Posterior cingulate gyrus (tissue), 11 donors: ENCODE results near the gene UPK3A.
"Not testable (repeated sequence)": the region's sequence is repeated elsewhere in the genome, so short reads cannot be mapped to it uniquely, and the experiment has no call there.

Experiments used
- DNase-seq, 10 donors: peaks; one replicate each; pipeline versions ENCODE4 v3.0.0 to v3.0.0-alpha.2; 2020 to 2021; ENCODE audit warnings: mixed read lengths in 3 of 10
- intact Hi-C: fragments of 100-400 bp; cut with DNase I; formaldehyde crosslinking; loops from one replicate; pipeline ENCODE4 v1.15.1; 2023

Gene UPK3A

DNA sequence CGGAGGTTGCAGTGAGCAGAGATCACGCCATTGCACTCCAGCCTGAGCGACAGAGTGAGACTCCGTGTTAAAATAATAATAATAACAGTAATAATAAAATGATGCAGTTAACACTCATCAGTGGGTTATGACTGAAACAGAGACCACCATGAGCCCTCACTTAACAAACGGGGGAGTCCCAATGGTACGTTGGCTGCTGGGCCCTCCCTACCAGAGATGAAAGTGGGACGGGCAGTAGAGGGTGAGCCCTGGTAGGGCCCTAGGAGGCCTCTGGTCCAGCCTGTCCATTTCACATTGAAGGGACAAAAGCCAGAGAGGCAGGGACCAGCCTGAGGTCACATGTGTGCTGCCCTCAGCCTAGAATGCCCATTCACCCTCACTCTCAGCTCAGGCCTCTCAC, 30.4 kb upstream of the UPK3A start:
- intact Hi-C loops, result no loop called here
- DNase-seq, result no peak

DNA sequence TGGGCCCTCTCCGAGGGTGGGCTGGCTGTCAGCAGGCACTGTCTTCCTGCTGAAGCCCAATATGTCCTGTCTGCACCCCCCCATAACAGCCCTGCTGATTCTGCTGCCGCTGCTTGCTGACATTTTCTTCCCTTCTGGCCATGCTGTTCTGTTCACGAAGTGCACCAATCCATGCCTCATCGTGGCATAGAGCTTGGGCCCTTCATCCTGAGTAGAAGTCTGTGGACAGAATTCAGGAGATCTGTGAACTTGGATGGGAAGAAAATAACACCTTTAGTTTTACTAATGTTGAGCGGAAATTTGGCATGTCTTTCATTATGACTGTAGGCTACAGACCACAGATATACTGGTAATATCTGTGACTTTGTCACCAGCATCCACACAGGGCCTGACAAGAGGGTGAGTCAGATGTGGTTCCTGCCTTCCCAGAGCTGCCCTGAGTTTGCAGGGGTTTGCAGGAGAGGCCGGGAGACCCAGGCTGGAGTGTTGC, 29.9 kb upstream of the UPK3A start:
- intact Hi-C loops, result no loop called here
- DNase-seq, result no peak

DNA sequence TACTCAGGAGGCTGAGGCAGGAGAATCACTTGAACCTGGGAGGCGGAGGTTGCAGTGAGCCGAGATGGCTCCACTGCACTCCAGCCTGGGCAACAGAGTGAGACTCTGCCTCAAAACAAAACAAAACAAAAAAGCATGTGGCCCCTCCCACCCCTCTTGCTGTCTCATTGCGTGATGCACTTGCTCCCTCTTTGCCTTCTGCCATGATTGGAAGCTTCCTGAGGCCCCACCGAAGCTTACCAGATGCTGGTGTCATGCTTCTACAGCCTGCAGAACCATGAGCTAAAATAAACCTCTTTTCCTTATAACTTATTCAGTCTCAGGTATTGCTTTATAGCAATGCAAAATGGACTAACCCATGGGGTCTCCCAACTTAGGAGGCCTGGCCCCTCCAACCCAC, 26.8 kb upstream of the UPK3A start:
- DNase-seq, intact Hi-C loops: not testable (repeated sequence)

DNA sequence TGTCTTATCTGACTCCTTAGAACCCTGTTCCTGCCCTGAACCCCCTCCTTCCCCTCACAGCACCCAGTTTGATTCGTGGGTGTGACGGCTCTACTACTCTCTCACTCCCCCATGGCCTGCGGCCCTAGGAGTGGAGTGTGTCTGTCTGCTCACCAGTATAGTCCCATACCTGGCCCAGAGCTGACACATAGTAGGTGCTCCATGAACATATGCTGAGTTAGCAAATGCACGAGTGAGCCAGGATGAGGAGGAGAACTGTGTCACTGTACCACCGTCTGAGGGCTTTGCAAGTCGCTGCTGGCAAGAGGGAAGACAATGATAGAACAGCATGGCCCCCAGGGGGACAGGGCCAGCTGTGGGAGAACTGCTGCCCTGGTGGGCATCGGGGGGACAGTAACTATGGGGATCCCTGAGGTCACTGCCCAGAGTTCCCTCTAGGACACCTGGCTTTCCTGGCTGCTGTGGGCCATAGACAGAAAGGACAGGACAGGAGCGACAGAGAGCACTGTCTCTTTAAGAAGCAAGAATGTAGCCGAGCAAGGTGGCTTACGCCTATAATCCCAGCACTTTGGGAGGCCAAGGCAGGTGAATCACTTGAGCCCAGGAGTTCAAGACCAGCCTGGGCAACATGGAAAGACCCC, 24.9 kb upstream of the UPK3A start:
- intact Hi-C loops, result loop anchor here (10.0 kb wide), 2 partner anchors 95 to 155 kb away; partner anchors contain the start of gene NUP50
- DNase-seq, result no peak

DNA sequence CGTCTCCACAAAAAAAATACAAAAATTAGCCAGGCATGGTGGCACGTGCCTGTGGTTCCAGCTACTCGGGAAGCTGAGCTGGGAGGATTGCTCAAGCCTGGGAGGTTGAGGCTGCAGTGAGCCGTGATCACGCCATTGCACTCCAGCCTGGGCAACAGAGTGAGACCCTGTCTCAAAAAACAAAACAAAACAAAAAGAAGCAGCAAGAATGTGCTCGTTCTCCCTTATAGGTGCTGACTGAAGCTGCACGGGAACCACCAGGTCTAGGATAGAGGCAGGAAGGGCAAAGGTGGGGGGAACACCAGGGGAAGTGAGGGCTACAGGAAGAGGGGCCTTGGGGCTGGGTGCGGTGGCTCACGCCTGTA, 24.4 kb upstream of the UPK3A start:
- intact Hi-C loops, result loop anchor here (10.0 kb wide), 2 partner anchors 96 to 156 kb away; partner anchors contain the start of gene NUP50
- DNase-seq, result peak in 1 of 10 donors; percentile 42

DNA sequence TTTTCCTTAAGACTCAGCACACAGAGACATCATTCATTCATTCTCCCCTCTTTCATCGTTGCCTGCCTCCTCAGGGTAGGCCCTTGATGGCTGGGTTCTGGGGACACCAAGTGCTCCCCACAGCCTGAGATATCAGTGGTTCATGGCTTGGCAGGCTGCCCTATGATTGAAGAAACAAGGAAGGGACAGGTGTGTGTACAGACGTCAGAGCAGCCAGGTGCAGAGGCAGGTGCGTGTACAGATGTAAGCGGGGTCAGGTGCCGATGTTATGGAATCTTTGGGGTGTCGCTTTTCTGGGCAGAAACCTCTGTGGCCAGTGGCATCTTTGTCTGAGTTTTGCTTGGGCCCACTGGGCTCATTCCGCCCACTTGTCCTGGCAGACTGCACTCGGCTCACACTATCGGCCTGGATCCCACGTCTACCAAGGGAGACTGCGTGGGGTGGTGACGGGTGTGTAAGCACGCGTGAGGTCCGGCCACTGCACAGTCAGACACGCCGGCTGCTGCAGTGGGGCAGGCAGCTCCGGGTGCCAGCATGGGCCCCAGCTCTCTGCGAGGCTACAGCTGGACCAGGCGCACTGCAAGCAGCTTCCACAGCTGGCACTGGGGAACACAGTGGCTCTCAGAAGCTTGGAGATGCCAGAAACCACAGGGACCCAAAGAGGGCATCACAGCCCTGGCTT, 23.2 kb upstream of the UPK3A start:
- intact Hi-C loops, result loop anchor here (10.0 kb wide), 2 partner anchors 97 to 157 kb away; partner anchors contain the start of gene NUP50
- peak in 2 of 10 donors; percentile 86 to 90 for DNase-seq

DNA sequence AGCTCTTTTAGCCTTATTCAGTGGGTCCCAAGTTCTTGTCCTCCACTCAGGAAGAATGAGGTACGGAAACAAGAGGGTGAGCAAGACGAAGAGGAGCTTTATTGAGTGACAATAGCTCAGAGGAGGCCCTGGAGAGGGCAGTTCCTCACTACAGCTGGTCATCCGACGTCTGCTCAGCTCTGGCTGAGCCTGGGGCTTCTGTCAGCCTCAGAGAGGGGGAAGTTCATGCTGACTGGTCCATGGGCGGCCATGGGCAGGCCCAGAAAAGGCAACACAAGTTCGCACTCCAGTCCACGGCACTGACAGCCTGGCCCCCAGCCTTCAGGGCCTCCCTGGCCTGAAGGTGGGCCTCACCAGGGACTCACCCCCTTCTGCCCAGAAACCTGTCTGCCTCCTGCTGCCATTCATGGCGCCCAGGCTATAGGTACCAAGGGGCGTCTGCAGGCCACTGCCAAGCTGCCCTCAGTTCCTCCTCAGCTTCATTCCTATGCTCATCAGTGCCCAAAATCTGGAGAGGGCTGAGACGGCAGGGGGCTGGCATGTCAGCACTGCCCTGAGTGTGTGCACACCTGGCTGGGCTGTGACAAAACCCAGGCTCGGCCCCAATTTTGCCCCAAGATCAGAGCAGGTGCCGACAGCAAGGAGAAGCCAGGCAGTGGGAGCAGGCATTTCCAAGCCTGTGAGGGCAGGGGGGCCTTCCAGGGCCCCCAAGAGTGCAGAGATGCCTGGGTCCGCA, 22.4 kb upstream of the UPK3A start:
- intact Hi-C loops, result loop anchor here (10.0 kb wide), 2 partner anchors 98 to 158 kb away; partner anchors contain the start of gene NUP50
- no peak for DNase-seq

DNA sequence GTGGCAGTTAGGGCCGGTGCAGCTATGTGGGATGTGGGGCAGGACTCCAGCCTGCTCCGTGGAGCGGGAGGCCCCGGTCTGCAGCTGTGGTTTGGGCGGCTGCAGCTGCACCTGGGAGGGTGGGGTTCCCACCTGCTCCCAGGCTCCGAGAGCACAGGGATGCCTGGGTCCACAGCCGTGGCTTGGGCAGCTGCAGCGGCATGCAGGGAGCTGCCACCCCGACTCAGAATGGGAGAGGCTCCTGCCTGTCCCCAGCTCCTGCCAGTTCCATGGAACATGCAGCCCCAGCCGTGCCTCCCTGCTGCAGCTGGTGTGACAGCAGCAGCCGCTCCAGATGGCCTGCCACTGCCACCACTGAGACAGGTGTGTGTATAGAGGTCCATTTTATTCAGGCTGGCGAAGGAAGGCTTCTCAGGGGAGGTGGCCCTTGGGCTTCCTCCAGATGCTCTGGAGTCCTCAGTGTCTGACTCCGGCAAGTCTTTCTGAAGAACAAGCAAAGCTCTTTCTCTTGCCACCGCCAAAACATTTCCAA, 21.8 kb upstream of the UPK3A start:
- intact Hi-C loops, result loop anchor here (10.0 kb wide), 2 partner anchors 98 to 158 kb away; partner anchors contain the start of gene NUP50
- peak in 1 of 10 donors; percentile 83 for DNase-seq

DNA sequence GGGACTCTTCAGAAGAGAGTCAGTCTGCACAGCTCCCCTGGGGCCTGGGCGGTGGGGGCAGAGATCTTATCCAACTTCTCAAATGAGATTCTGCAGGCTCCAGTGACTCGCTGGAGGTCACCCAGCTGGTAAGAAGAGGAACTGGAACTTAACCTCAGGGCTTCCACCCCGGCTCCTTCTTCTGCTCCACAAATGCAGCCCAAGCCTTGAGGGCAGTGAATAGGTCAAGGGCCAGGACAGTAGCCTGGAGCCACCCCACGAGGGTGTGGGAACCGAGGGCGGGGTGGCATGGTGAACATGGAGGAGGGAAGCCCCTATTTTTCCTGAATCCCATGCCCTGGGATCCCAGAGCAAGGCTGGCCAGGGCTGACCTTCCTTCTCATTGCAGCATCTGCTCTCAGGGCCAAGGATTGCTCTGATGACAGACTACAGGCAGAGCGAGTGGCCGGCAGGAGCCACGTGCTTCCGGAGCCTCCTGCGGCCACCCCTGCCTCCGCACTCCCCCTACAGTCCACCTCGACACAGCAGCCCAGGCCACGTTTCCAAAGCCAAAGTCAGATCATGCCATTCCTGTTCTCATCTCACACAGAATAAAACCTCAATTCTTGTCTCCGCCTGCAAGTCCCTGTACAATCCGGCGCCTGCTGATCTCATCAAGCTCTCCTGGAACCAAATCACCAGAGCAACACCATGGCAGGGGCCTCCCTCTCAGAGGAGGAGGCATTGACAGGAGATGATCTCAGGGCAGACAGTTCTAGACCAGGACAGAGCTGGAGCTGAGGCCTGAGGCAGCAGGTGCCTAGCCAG, 21.1 kb upstream of the UPK3A start:
- DNase-seq, result peak in 9 of 10 donors; percentile 52 to 95 (median 64)
- intact Hi-C loops, result loop anchor here (10.0 kb wide), 2 partner anchors 99 to 159 kb away; partner anchors contain the start of gene NUP50

DNA sequence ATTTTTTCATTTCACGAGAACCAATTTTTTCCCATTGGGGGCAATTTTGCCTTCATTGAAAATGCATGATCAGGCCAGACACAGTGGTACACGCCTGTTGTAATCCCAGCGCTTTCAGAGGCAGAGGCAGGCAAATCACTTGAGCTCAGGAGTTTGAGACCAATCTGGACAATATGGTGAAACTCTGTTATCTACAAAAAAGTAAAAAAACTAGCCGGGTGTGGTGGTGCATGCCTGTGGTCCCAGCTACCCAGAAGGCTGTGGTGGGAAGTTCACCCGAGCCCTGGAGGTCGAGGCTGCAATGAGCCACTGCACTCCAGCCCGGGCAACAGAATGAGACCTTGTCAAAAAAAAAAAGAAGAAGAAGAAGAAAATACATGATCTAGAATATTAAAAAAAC, 19.2 kb upstream of the UPK3A start:
- DNase-seq, result no peak
- intact Hi-C loops, result loop anchor here (5.0 to 10.0 kb wide), 3 partner anchors 42 to 161 kb away; partner anchors contain the start of genes FAM118A and NUP50

DNA sequence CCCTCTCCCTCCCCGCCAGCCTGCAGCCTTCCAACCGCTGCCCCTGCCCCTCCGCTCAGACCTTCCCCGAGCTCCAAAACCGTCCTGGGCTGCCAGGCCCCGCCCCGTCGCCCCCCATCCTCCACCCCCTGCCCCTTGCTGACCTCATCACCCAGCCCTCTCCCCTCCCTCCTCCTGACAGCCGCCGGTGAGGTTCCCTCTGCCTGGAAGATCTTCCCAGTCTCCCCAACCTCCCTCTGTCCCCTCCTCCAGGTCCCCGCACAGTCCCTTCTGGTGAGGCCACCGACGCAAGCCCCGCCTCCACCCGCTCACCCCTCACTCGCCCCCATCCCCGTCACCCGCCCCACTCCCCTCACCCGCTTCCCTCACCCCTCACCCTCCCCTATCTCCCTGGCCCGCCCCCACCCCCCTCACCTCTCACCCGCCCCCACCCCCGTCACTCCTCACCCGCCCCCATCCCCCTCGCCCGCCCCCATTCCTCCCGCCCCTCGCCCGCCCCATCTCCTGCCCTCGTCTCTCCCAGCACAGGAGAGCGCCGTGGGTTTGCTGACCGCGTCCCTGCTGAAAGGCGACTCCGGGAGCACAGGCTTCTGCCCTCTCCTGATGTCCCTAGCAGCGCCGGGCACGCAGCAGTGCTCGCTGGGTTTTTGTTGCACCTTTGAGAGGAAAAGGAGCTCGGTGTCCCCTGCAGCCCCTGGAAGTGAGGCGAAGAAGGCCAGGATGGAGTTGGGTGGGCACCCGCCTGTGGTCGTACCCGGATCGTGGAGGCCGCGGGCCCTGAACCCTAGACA, 16.4 kb upstream of the UPK3A start:
- peak in 2 of 10 donors; percentile 28 to 74 for DNase-seq
- intact Hi-C loops, result loop anchor here (5.0 to 10.0 kb wide), 3 partner anchors 39 to 164 kb away; partner anchors contain the start of genes FAM118A and NUP50

DNA sequence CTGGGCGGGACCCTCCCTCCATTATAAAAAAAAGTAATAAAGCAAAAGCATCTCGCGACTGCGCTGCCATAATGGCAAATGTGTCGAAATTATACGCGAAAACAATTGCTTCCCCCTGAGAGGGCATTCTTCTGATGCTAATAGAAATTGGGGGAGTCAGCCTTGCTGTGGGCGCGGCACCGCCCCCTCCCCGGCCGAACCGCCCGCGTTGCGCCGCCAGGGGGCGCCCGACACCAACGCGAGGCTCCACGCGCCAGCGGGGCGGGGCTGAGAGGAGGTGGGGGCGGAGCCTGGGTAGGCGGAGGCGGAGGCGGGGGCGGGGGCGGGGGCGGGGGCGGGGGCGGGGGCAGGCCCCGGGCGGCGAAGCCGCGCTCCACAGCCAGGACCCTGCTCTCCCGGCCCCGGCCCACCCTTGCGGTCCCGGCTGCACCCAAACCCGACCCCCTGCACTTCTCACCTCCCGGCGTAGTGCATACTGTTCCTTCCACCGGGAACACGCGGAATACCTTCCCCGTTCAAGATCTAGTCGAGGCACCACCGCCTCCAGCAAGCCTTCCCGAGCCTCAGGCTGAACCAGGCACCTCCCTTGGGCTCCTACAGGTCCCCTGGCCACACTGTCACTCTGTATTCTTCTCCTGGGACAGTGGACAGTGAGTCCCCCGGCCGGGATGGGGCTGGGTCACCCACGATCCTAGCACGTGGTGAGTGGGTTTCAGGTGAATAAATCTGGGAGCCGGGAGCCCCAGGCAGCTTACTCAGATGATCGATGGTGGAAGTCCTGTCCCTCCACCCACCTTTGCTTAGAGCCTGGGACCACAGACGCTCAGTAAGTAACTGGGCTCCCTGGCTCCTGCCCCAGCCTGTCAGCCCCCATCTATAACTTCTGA, 15.5 kb upstream of the UPK3A start:
- DNase-seq, result peak; percentile 64 to 97 (median 82)
- intact Hi-C loops, result loop anchor here (1.0 to 10.0 kb wide), 5 partner anchors 38 to 284 kb away; partner anchors contain the start of genes FAM118A and NUP50

DNA sequence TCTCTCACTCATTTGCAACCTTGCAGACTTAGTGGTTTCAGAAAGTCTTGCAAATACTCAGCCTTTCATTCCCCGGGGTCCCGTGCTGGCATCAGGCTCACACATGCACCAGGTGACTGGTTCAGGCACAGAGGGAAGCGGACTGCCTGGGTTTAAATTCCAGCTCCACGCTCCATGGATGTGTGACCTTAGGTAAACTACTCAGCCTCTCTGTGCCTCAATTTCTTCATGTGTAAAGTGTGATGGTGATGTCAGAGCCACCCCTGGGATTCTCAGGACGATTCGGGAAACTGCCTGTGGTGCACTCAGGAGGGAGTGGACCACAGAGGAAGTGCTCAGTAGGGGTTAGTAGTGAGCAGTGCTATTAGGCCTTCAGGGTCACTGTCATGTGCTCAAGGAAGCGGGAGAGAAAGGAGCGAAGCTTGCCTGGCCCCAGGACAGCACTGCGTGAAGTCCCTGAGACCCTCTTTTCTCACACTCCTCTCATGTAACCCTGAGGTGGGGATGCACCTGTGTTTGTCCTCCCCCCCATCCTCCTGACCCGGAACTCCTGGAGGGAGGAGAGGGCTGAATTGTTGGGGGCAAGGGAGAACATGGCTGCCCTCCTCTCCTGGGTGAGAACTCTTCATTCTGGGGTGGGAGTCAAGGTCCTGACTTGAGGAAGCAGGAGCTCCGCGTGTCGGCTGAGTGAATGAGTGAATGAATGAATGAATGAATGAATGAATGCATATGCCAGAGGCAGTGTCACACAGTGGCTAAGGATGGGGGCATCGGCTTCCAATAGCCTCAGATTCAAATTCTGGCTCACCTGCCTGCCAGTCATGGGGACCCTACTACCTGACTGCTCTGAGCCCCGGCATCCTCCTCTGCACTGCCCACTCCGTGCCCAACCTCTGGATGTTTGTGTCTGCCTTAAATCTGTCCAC, 14.4 kb upstream of the UPK3A start:
- intact Hi-C loops, result no loop called here
- DNase-seq, result peak in 1 of 10 donors; percentile 26

DNA sequence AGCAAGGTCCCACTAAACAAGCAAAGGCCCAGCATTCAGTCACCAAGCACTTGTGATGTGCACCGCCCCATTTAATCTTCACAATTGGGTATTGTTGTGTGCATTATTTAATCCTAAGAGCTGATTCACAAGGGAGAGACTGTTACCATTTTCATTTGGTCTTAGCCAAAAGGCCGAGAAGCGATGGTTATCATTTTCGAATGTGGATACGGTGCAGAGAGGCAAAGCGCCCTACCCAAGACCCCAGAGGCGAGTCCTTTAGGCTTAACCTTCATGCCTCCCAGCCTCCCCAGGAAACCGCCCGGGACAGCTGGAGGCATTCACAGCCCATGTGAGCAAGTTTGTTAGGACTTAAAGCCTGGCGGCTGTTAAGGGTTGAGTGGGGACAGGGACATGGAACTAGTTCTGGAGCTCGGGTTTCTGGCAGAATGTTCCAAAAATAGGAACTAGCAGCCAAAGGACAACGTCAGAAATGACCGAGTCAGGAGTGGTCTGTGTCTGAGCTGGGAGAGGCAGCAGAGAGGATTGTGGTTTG, 13.0 kb upstream of the UPK3A start:
- intact Hi-C loops, result no loop called here
- peak in 3 of 10 donors; percentile 46 to 54 (median 47) for DNase-seq

DNA sequence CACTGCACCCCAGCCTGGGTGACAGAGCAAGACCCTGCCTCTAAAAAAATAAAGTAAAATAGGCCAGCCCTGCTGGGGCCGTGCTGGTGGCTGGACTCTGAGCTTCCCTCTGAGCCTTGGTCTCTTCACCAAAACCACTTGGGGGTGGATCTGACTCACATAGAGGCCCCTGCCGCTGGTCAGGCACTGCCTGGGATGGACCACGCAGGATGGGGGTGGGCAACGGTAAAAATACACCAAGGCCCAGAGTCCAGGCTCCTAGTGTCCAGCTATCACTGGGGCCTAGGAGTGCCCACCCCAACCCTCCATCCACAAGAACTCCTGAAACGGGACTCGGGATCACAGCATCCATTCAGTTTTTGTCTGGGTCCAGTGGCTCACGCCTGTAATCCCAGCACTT, 12.3 kb upstream of the UPK3A start:
- DNase-seq, result peak in 1 of 10 donors; percentile 45
- intact Hi-C loops, result no loop called here

DNA sequence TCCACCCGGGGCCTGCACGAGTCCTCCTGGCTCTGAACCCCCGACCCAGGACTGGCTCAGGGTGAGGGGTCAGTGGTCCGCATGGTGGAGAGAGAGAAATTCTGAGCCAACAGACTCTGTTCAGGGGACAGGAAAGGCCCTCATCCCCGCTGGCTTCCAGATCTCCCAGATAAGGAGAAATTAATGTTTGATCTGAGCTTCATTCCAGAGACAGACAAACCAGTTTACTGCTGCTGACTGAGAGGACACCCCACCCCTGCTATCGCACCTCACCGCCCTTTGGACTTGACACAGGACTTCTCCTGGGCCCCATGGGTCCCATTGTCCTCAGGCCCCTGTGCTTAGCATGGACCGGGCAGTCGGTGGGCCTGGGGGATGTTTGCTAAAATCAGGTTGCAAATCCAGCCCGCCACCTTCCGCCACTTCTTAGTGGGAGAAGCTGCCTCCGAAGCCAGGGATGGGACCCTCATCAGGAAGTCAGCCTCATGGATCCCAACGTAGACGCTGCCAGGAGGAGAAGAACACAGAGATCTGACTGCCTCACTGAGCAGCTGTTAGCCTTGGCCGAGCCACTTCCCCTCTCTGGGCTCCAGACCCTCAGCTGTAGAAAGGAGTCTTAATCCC, 11.2 kb upstream of the UPK3A start:
- intact Hi-C loops, result no loop called here
- DNase-seq, result peak in 1 of 10 donors; percentile 68
